GM21717 (cell line): ENCODE results near the gene MYLK2.
"Not testable (repeated sequence)": the region's sequence is repeated elsewhere in the genome, so short reads cannot be mapped to it uniquely, and the experiment has no call there.

ENCODE experiments used
- ATAC-seq: cut with Tn5 transposase; IDR thresholded peaks from one replicate; pipeline ENCODE4 v1.9.1; 2021; ENCODE audit warnings: mild to moderate bottlenecking, moderate library complexity; ENCODE audit not compliant: unreplicated experiment

The MYLK2 gene

DNA sequence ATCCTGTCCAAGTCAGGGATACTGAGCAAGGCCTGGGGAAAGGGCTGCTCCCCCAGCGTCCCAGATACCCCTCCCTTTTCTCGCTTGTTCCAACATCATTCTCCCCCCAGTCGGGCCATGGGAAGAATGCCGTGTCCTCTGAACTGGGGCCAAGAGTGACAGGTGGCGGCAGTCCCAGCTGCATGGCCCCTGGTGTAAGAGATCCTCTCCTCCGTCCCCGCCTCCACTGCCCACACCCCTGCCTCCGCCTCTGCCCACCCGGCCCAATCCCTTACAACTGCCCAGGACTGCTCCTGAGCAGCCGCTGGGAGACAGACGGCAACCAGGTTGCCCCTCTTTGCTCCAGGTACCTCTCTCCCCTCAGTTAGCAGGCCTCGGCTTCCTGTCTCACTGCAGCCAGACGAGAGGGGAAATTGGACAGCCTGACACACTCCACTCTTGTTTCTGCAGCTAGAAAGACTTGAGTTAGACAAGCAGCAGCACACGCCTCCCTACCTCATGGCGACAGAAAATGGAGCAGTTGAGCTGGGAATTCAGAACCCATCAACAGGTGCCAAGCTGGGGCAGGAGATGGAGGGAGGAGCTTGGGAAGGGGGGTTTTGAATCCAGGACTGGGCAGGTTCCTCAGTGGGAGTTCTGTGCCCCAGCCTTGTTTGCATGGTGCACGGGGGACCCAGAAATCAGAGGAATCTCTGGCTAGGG, at the start of gene MYLK2:
Gene MYLK2 (plus strand): TSS at position 274 of the 702 bp plus-strand sequence. CDS start 225 bp downstream, at position 499.
- no peak for ATAC-seq

DNA sequence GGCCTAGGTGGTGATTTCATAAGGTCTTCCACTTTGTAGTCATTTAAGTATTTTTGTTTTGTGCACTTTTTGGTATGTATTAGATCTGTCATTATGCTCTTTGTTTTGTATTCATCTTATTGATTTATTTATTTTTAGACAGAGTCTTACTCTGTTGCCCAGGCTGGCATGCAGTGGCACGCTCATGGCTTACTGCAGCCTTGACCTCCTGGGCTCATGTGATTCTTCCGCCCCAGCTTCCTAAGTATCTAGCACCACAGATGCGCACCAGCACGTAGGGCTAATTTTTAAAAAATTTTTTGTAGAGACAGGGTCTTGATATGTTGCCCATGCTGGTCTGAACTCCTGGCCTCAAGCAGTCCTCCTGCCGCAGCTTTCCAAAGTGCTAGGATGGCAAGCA, 49.5 kb upstream of the MYLK2 start:
- no peak for ATAC-seq

GRCh38 chr20:31770243-31770642, 48.9 kb upstream of the MYLK2 start:
- no peak for ATAC-seq

- ATAC-seq = no peak
Observed at GRCh38 chr20:31774408-31774807, 44.7 kb upstream of the MYLK2 start.

GRCh38 chr20:31780839-31781238, 38.3 kb upstream of the MYLK2 start:
- no peak for ATAC-seq

DNA sequence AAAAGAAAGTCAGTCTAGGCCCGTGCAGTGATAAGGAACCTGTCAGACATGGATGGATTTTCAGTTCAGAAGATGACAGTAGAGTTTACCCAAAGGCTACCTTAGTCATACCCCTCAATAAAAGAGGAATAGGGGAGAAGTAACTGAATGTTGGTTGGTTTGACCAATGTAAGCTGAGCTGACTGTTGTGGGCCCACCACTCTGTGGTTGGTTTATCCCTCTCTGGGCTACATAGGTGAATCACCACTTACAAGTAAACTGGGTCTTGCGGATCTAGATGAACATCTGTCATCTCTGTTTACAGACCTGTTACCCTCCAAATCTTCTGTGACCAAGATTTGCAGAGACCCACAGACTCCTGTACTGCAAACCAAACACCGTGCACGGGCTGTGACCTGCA, 37.2 kb upstream of the MYLK2 start:
- no peak for ATAC-seq

- no peak for ATAC-seq
Observed at GRCh38 chr20:31784354-31785044, 34.7 kb upstream of the MYLK2 start.

DNA sequence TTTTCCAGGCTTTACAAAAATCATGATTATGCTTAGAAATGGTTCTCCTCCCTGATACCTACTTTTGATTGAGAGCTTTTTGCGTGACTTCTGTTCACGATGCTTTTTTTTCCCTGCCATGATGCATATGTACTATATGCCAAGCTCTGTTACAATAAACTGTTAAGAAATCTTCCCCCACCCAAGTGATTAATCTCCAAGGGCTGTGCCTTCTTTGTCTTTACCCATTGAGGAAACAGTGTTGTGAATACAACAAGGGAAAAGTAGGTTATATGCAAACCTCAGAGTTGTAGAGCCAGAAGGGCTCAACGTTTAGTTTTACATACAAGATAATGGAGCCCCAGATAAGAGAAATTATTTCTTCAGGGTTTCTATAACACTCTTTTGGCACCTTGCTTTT, 34.1 kb upstream of the MYLK2 start:
- no peak for ATAC-seq

DNA sequence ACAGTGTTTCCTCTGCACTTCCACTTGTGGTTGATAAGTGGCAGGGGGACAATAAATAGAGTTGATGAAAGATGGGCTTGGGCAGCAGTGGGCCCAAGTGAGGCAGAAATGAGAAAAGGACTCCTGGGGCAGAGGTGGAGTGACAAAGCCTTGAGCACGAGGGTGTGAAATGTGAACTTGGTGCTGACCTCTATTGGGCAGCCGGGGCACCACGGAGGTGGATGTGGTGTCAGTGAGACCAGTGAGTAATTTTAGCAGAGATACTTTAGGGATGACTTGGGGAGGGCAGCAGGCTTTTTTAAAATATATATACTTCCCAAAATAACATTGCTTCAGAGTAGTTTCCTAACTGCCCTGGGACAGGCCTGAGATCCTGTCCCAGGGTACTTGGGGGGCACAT, 30.6 kb upstream of the MYLK2 start:
- ATAC-seq = no peak

DNA sequence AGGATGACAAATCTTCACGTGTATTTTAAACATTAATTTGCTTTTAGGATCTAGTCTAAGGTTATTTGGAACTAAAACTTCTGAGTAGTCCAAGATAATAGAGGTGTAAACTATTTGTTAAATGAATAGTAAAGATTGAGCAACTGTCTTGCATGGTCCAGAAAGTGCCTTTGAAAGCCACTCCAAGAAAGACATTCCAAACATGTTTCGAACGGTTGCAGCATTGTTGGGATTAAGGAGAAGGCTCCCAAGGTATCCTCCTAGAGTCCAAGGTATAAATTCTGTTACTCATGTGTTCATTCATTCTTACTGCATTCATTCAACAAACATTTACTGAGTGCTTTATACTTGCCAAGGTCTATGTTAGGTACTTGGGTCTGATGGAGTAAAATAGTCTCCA, 28.8 kb upstream of the MYLK2 start:
- ATAC-seq = no peak

DNA sequence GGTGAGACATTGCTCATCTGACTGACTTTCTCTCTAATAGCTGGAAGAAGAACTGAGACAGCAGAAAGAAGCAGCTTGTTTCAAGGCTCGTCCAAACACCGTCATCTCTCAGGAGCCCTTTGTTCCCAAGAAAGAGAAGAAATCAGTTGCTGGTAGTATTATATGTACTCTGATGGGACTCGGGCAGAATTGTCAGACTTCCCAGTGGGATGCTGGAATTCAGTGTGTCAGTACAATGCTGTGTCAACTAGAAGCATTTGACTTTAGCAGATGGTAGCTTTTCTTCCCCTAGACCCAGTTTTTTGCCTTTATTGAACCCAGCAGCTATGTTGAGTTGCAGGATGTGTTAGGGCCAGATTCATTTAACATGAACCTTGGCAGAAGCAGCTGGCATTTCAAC, 21.8 kb upstream of the MYLK2 start:
- no peak for ATAC-seq

- no peak for ATAC-seq
Observed at GRCh38 chr20:31801508-31801907, 17.6 kb upstream of the MYLK2 start.

DNA sequence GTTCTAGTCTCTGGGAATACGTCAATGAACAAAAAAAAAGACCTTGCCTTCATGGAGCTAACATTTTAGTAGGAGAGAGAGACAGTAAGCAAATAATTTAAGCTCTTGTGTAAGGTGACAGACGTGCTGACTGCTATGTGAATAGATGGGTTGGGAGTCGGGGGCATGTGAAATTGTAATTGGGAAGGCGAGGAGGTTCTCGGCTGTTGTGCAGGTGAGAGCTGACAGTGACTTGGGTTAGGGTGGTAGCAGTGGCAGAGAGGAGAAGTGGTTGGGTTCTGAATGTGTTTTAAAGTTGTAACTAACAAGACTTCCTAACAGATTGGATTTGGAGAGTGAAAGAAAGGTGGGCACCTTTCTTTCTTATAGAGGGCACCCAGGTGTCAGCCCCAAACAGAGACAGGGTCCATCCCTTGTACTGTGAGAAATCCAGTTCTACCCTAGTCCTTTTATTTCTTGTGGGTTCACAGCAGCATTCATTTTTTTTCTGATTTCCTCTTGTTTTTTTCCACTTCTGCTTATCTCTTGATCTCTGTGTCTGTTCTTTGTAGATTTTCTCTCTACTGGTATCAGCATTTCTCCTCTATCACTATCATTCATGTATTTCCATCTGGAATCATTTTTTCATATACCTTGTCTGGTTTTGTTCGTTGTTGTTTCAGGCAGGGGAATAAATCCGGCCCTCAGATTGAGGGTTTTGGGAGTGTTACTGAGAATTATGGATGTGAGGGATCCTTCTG, 15.4 kb upstream of the MYLK2 start:
- ATAC-seq = no peak

DNA sequence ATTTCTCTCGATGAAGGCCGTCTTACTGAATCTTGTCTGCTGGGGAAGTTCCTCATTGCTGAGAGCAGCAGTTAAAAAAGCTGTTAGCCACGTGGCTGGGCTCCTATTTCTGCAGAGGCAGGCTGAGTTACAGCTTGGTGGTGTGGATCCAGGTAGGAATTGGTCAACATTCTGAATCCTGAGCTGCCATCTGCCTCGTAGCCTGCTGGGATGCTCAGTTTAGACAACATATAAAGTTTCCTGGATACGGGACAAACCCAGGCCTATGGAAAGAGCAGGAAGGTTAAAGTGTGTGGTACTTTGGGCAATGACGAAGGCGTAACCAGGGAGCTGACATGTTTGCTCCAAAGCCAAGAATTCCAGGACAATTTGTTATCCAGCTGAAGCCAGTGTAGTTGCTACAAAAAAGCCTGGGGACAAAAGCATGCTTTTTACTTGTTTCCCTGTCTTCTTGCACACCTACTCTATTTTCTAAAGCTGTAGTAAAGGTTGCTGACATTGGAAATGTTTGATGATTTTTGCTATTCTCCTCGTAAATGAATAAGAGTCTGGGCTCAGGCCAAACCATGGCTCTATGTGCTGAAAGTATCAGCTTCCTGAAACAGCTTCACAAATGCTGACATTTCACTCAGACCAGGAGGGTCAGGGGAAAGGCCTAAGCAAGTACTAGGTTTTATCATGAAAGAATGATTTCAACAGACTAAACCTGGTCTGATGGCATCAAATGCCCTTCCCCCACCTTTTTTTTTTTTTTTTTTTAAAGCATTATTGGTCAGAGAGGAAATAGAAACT, 12.4 kb upstream of the MYLK2 start:
- no peak for ATAC-seq

GRCh38 chr20:31808481-31808880, 10.7 kb upstream of the MYLK2 start:
- no peak for ATAC-seq

- no peak for ATAC-seq
Observed at GRCh38 chr20:31809661-31810060, 9.5 kb upstream of the MYLK2 start.

DNA sequence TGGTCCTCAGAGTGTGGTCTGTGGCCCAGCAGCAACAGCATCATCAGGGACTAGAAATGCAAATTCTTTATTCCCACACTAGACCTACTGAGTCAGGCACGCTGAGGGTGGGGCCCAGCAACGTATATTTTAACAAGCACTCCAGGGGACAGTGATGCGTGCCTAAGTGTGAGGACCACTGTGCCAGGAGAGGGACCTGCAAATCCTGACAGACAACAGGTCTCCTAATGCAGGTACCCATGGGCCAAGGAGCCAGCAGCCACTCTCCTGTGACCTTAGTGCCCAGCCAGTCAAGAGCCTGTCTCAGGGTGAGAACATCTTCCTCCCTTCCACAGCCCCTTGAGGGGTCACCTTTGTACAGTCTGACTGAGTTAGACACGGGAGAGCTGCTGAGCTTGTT, 8.0 kb upstream of the MYLK2 start:
- ATAC-seq = no peak

DNA sequence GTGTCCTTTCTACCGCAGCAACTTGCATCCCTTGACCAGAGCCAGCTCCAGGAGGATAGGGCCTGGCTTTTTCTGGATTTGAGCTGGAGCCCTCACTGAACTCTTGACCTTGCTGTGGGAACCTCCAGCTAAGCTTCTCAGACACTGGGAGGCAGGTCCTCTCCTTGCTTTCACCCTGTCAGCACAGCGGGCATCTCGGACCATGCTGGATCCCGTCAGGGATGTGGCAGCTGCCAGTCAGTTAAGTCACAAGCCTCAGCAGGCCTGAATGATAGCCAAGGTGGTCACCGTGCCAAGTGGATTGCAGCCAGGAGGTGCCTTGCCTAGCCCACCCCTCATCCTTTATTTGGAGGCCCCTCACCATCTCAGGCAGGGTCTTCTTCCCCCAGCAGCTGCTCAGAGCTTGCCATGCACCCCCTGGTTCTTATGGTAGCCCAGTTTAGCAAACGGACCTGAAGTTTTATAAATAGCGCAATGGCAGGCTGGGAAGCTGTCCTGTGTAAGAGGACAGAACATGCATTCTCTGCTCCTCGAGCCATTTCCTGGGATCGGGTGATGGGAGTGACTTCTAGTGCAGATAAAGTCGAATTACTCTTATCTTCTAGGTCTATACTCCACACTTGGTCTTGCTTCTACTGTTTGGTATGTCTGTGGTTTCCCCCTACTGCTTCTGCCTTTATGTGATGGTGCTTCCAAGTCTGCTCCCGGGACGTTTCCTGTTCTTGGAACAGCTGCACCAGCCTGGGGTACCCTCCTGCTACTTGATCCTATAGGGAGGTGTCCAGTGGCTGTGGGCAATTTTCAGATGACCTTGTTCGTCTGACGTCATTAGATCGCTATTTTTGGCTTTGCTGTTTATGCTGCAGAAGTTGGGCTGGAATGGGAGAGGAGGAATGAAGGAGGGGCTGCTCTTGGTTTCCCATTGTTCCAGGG, 7.1 kb upstream of the MYLK2 start:
- no peak for ATAC-seq

DNA sequence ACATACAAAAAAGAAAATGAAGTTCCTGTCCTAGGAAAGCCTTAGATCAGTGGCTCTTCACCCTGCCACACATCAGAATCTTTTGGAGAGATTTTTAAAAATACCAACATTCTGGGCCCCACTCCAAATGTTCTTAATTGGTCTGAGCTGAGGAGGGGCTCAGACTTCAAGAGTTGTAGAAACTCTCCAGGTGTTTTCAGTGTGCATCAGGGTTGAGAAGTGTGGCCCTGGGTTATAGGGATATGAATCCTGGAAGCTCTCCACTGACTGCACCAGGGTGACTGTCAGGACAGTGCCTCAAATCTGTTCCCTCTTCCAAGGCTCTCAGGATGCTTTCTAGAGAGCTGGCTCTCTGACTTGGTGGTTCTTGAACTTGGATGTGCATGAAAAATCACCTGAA, 5.5 kb upstream of the MYLK2 start:
- ATAC-seq = no peak

GRCh38 chr20:31814142-31814541, 5.0 kb upstream of the MYLK2 start:
- ATAC-seq = not testable (repeated sequence)
